GM19351 (cell line): ENCODE results near the gene TAF1L.
"Not testable (repeated sequence)": the region's sequence is repeated elsewhere in the genome, so short reads cannot be mapped to it uniquely, and the experiment has no call there.

Experiments
- ATAC-seq: cut with Tn5 transposase; IDR thresholded peaks from one replicate; pipeline ENCODE4 v1.9.1; 2021; ENCODE audit warnings: mild to moderate bottlenecking, moderate library complexity; ENCODE audit not compliant: unreplicated experiment

Gene TAF1L

GRCh38 chr9:32635362-32635761, at the start of gene TAF1L:
Gene TAF1L (minus strand): TSS chr9:32635669. CDS start chr9:32635579, 90 bp downstream.
- no peak for ATAC-seq

- ATAC-seq = no peak
Observed at GRCh38 chr9:32681751-32682150, 46.3 kb upstream of the TAF1L start.

GRCh38 chr9:32677931-32678330, 42.5 kb upstream of the TAF1L start:
- no peak for ATAC-seq

- ATAC-seq = no peak
Observed at GRCh38 chr9:32672469-32672868, 37.0 kb upstream of the TAF1L start.

GRCh38 chr9:32671333-32671732, 35.9 kb upstream of the TAF1L start:
- ATAC-seq = no peak

- no peak for ATAC-seq
Observed at GRCh38 chr9:32665101-32665500, 29.6 kb upstream of the TAF1L start.

- ATAC-seq = no peak
Observed at GRCh38 chr9:32663741-32664140, 28.3 kb upstream of the TAF1L start.

- no peak for ATAC-seq
Observed at GRCh38 chr9:32647671-32648070, 12.2 kb upstream of the TAF1L start.

GRCh38 chr9:32644698-32645097, 9.2 kb upstream of the TAF1L start:
- no peak for ATAC-seq

- not testable (repeated sequence) for ATAC-seq
Observed at GRCh38 chr9:32633151-32633550, 2.3 kb downstream of the TAF1L start.

- ATAC-seq = no peak
Observed at GRCh38 chr9:32631991-32632390, 3.5 kb downstream of the TAF1L start.

GRCh38 chr9:32627394-32627954, 8.0 kb downstream of the TAF1L start:
- ATAC-seq = no peak

GRCh38 chr9:32625320-32625719, 10.1 kb downstream of the TAF1L start:
- ATAC-seq = no peak

GRCh38 chr9:32622948-32623347, 12.5 kb downstream of the TAF1L start:
- ATAC-seq = no peak

- ATAC-seq = no peak
Observed at GRCh38 chr9:32618261-32618660, 17.2 kb downstream of the TAF1L start.

- ATAC-seq = no peak
Observed at GRCh38 chr9:32606811-32607210, 28.7 kb downstream of the TAF1L start.

GRCh38 chr9:32603914-32604852, 31.3 kb downstream of the TAF1L start:
- peak; percentile 71 for ATAC-seq

GRCh38 chr9:32599021-32599420, 36.4 kb downstream of the TAF1L start:
- not testable (repeated sequence) for ATAC-seq

- ATAC-seq = no peak
Observed at GRCh38 chr9:32596936-32597335, 38.5 kb downstream of the TAF1L start.

- ATAC-seq = no peak
Observed at GRCh38 chr9:32596096-32596865, 39.2 kb downstream of the TAF1L start.

- ATAC-seq = no peak
Observed at GRCh38 chr9:32590898-32591297, 44.6 kb downstream of the TAF1L start.

- no peak for ATAC-seq
Observed at GRCh38 chr9:32590476-32590875, 45.0 kb downstream of the TAF1L start.
